ENCODE measurements around the gene MYO3B.
"Not testable (repeated sequence)": the region's sequence is repeated elsewhere in the genome, so short reads cannot be mapped to it uniquely, and the experiment has no call there.

The MYO3B gene

DNA sequence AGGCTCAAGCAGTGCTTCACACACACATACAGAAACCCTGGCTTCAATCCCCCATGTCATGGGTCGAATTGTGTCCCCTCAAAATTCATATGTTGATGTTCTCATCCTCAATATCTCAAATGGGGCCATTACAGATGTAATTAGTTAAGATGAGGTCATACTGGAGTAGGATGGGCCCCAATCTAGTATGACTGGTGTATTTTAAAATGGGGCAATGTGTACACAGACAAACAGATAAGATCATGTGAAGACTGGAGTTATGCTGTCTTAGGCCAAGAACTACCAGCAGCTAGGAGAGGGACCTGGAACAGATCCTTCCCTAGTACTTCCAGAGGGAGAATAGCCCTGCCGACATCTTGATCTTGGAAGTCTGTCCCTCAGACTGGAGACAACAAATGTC lies 167.7 kb downstream of the MYO3B start:
- no peak overlapping the region for H3K4me3 ChIP-seq (ENCODE audit: low read length)
- no peak for DNase-seq (ENCODE audit: low read depth)
- TF ChIP-seq, protein P1, sequence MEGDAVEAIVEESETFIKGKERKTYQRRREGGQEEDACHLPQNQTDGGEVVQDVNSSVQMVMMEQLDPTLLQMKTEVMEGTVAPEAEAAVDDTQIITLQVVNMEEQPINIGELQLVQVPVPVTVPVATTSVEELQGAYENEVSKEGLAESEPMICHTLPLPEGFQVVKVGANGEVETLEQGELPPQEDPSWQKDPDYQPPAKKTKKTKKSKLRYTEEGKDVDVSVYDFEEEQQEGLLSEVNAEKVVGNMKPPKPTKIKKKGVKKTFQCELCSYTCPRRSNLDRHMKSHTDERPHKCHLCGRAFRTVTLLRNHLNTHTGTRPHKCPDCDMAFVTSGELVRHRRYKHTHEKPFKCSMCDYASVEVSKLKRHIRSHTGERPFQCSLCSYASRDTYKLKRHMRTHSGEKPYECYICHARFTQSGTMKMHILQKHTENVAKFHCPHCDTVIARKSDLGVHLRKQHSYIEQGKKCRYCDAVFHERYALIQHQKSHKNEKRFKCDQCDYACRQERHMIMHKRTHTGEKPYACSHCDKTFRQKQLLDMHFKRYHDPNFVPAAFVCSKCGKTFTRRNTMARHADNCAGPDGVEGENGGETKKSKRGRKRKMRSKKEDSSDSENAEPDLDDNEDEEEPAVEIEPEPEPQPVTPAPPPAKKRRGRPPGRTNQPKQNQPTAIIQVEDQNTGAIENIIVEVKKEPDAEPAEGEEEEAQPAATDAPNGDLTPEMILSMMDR (conservative IDR thresholded peaks at IDR 0.05; ENCODE audit: low read depth, low read length) = no peak

GRCh38 chr2:170349269-170349668 lies 171.3 kb downstream of the MYO3B start:
- DNase-seq (ENCODE audit: low read depth); H3K4me3 ChIP-seq (ENCODE audit: low read length): not testable (repeated sequence)

DNA sequence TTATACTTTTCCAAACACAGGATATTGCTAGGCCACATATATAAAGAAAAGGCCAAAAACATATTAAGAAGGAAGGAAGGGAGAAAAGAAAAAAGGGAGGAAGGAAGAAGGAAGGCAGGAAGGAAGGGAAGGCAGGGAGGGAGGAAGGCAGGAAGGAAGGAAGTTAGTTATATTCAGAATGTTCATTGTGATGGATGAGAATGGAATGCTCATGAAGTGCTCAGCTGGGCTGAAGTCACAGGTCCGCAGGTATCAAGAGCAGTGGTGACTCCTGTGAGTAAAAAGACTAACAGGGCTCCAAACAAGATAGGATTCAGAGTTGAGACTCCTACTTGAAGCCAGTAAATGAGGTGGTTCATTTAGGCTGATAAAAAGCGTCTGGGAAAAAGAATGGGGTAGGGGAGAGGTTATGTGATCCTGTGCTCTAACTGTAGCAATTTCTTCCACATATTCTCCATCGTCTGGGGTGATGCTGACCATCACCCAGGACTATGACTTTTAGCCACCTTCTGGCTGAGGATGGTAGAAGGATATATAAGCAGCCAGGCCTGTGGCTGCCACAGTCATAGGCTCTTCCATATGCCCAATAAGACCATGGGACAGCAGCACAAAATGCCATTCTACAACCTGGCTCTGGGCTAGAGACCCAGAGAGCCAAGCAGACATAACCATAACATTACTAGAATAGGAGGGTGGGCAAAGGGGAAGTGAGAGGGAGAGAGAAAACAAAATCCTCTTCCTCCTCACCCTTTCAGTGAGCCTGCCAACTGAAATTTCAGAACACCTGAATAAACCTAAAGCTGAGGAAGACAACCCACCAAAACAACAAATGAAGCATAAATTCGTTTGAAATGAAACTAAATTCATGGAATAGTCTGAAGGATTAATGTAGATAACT lies 173.2 kb downstream of the MYO3B start:
- TF ChIP-seq, protein P1 (conservative IDR thresholded peaks at IDR 0.05; ENCODE audit: low read depth, low read length) = no peak
- DNase-seq (ENCODE audit: low read depth) = no peak
- H3K4me3 ChIP-seq (ENCODE audit: low read length) = no peak overlapping the region

GRCh38 chr2:170353723-170354122 lies 175.8 kb downstream of the MYO3B start:
- DNase-seq (ENCODE audit: low read depth) = no peak
- H3K4me3 ChIP-seq (ENCODE audit: low read length) = no peak overlapping the region
- TF ChIP-seq, protein P1 (conservative IDR thresholded peaks at IDR 0.05; ENCODE audit: low read depth, low read length) = no peak

- H3K4me3 ChIP-seq (ENCODE audit: low read length) = no peak overlapping the region
- no peak for DNase-seq (ENCODE audit: low read depth)
- TF ChIP-seq, protein P1 (conservative IDR thresholded peaks at IDR 0.05; ENCODE audit: low read depth, low read length) = no peak
These were observed 176.4 kb downstream of the MYO3B start for GRCh38 chr2:170354388-170354787.

- H3K4me3 ChIP-seq (ENCODE audit: low read length) = no peak overlapping the region
- TF ChIP-seq, protein P1 (conservative IDR thresholded peaks at IDR 0.05; ENCODE audit: low read depth, low read length) = no peak
- no peak for DNase-seq (ENCODE audit: low read depth)
These were observed 177.2 kb downstream of the MYO3B start for GRCh38 chr2:170354855-170355780.

DNA sequence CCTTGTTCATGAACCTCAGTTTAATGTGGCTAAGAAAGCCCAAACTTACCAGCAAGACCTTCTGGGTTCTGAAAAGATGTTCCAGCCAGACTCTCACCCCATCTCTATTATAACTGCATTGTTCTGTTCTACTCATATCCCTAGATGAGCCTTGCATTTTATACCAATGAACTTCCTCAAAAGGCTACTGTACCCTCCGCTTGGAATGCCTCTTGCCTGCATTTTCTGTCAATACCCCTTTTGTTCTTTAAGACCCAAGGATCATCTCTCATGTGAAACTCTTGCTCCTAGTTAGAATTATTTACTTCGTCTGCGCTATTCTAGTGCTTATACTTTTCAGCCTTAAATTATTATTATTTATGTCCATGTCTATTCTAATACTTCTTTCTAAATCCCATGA lies 181.5 kb downstream of the MYO3B start:
- H3K4me3 ChIP-seq (ENCODE audit: low read length) = no peak overlapping the region
- DNase-seq (ENCODE audit: low read depth) = no peak
- TF ChIP-seq, protein P1 (conservative IDR thresholded peaks at IDR 0.05; ENCODE audit: low read depth, low read length) = no peak

Measured in retinal pigment epithelial cell (primary cell).